Stimulated activated CD4-positive, alpha-beta T cell treated with anti-CD3 and anti-CD28 coated beads, Interleukin-12 subunit alpha, Interleukin-12 subunit beta, amount 100 ng/mL, for 24 hours (primary cell): ENCODE measurements around the gene FLRT1.

ENCODE experiments used
- DNase-seq, 2 experiments: peaks; one replicate each; pipeline ENCODE4 v3.0.0-alpha.2; 2020; ENCODE audit warnings: low read depth in 2 of 2

FLRT1 gene

GRCh38 chr11:64006398-64006797 is 29.3 kb upstream of the FLRT1 start:
- DNase-seq = no peak

DNA sequence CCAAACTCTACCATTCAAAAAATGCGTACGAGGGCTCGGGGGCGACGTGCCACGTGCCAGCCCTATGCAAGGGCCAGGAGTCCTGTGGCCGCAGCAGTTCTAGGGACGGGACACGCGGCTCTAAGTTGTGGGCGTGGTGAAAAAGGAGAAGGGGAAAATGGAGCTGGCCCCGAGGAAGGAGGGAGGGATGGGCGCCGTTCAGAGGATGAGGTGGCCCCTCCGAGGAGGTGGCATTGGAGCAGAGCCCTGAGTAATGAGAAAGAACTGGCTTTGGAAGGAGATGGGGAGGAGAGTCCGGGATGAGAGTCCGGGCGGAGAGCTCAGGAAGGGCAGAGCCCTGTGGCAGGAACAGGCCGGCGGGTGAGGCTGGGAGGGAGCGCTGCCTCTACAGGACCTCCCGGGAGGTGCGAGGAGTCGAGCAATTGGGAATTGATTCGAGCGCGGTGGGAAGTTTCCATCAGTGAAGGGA is 28.5 kb upstream of the FLRT1 start:
- DNase-seq = no peak

DNA sequence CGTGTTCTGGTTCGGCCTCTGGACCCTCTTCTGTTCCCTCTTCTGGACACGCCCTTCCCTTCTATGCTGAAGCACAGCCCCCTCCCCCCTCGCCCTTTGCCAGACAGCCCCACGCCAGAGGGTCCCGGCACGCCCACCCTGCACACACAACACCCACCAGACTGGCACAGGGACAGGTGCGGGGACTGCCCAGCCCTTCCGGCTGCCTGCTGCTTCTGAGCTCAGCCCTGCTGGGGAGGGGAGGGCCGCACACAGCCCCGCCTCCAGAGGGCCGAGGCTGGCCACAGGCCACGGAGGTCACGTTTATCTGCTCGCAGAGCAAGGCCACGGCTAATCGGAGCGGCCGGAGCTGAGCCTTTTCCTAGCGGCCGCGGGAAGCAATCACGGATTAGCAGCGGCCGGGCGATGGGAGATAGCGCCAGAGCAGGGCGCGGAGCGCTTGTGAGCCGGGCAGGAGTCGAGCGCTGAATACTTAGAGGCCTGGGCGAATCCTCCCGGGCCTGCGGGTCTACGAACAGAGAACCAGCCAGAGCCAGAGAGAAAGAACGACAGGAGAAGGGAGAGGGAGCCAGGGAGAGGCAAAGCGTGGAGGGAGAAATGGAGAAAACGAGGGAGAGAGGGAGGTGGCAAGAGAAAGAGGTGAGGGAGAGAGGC is 28.0 kb upstream of the FLRT1 start:
- DNase-seq = no peak

DNA sequence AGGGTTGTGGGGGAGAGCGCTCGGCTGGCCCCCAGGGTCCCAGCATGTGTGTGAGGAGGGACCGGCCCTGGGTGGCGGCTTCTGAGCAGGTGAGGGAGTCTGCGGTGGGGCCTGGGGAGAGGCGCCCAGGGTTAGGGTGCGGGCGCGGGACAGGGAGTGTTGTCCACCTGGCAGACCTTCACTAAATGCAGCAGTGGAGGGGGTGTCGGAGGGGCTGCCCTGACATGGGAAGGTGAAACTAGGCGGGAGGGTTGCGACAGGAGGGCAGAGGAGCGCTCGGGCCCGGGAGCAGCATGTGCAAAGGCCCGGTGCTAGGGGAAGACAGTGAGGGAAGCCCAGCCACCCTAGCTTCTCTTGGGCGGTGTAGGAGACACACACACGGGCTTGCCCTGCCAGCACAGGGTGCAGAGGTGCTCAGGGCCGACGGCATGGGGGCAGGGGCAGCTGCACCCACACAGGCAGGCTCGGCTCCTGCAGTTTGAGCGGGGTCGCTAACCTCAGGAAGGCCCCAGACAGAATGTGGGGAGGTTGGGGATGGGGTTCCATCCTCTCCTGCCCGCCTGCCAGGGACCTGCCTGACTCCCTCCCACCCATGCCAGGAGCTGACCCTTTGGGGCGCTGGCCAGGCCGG is 27.3 kb upstream of the FLRT1 start:
- no peak for DNase-seq

DNA sequence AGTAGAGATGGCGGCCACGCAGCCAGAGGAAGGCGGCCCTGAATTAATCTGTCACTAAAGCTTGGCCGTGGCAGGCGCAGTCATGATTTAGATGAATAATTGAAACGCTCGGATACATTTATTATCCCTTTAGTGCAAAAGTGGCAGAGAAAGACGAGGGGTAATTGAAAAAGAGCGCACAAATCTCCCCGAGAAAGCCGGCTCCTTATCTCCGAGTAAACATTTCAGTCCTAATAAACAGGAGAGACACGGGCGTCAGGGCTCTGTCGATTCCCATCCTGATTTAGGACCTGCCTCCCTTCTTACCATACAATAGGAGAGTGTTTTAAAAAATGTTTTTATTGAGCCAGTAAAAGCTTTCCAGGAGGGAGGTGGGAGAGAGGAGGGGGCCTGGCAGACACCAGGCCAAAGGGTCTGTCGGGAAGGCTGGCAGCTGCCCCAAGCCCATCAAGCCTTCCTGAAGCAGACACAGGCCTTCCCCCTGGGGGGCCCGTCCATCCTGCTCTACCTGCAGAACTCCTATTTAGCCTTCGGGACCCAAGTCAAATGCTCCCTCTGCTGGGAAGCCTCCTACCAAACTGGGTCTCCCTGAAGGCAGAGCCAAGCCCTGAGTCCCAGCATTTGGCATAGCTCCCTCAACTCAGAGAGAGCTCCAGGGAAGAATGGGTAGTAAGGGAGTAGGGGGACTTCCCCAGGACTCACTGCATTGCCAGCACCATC is 26.7 kb upstream of the FLRT1 start:
- no peak for DNase-seq

DNA sequence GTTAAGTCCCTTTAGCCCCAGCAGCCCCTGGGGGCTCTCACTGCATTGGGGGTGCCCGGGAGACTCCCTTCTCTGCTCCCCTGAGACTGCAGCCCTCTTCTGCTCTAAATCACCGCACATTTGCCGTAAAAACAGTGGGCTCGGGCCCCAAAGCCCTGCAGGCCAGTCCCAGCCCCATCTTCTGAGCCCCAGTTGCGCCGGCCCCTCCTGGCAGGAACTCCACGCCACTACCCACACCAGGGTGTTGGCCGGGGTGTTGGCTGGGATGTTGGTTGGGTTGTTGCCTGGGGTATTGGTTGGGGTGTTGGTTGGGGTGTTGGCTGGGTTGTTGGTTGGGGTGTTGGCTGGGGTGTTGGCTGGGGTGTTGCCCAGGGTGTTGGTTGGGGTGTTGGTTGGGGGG is 26.0 kb upstream of the FLRT1 start:
- no peak for DNase-seq

DNA sequence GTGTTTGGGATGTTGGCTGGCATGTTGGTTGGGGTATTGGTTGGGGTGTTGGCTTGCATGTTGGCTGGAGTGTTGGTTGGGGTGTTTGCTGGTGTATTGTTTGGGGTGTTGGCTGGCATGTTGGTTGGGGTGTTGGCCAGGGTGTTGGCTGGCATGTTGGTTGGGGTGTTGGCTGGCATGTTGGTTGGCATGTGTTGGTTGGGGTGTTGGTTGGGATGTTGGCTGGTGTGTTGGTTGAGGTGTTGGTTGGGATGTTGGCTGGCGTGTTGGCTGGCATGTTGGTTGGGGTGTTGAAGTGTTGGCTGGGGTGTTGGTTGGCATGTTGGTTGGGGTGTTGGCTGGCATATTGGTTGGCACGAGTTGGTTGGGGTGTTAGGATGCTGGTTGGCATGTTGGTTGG is 24.9 kb upstream of the FLRT1 start:
- DNase-seq = no peak

GRCh38 chr11:64011371-64011770 is 24.4 kb upstream of the FLRT1 start:
- DNase-seq = no peak

- no peak for DNase-seq
Measured at GRCh38 chr11:64013141-64013896, 22.4 kb upstream of the FLRT1 start.

GRCh38 chr11:64014356-64014755 is 21.4 kb upstream of the FLRT1 start:
- DNase-seq = no peak

DNA sequence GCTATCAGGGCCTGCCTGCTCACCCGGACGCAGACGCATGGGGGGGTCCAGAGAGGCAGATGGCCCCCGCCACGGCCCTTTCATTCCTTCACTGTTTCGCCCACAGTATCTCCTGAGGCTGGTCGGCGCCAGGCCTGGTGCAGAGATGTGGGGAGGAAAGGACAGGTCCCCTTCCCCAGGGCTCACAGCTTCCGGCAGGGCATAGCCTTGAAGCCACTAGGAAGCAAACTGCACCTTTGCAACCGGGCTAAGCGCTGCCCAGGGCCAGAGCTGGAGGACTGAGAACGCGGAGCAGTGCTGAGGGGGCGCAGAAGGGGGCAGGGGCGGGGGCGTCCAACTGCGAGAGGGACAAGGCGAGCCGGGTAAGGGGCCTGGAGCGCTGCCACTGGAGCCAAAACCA is 20.2 kb upstream of the FLRT1 start:
- DNase-seq = no peak

DNA sequence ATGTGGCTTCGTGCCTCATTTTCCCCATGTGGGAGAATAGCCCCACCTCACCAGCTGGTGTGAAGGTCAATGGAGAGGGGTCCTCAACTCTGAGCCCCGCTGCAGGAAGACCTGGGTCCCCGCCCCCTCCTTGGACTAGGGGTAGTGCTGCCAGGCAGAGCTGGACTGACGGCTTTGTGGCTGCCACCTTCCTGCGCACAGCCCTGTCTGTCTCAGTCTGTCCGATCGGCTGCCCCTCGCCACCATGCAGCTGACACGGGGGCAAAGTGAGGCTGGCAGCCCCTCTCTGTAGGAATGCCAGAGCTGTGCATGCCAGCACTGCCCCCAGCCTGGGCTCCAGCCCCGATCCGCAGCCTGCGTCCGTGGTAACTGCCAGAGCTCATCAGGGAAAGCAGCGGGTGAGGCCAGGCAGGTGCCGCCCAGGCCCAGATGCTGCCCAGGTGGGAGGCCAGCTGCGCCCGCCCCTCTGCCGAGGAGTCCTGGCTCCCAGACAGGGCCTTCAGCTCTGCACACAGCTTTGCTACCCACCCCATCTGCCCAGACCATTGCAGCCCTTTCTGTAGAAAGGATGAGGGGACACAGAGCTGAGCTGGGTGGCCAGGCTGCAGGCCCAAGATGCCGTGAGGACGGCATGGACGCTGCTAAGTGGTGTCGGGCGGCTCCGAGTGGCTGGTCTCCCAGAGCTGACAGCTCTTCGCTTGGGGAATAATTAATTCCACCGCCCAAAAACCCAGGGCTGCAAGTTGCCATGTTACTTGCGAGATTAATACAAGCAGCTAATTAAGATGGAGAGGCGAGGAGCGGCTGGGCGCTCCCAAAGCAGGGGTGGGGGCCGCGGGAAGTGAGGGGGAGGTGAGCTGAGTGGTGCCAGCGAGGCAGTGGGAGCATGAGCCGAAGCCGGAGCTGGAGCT is 19.5 kb upstream of the FLRT1 start:
- no peak for DNase-seq

DNA sequence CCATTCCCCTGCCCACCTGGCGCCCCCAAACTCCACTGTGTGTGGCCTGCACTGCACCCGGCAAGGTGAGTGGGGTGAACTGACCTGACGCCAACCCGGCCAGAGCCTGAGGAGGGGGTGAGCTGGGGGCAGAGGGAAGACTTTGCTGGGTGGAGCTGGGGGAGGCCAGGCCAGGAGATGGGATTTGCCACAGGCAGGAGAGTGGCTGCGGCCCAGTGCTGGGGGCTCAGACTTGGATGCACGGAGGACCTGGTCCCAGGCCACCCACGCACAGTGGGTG is 17.8 kb upstream of the FLRT1 start:
- no peak for DNase-seq

- DNase-seq = no peak
Measured at GRCh38 chr11:64018310-64018709, 17.4 kb upstream of the FLRT1 start.

- DNase-seq = no peak
Measured at GRCh38 chr11:64019106-64020037, 16.4 kb upstream of the FLRT1 start.

DNA sequence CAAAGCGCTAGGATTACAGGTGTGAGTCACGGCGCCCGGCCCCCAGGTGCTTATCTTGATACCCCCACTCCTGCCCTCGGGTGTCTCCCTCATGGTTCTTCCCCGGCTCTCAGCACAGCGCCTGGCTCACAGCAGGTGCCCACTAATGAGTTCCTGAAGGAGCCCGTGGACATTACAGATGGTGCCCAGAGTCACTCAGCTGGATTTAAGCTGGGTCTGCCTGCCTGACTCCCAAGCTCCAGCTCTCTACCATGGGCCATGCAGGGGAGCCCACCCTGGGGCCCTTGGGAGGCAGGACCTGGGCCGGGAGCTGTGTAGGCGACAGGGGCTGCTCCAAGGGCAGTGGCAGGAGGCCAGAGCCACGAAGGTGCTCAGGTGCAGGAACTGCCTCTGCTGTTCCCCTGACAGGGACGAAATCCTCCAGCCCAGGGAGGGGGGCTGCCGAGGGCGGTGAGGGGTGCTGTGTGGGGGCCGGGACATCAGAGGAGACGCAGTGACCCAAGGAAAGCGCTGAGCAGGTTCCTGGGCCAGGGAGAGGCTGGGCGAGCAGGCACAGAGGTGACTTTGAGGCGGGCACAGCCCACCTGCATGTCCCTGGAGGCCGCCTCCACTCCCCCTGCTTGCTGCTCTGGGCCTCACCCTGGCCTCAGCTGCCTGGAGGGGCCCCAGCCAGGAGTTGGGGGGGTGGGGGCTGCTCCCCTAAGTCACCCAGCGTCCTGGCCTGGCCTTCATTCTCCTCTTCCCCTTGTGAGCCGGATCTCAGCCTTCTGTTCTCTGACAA is 14.6 kb upstream of the FLRT1 start:
- no peak for DNase-seq

DNA sequence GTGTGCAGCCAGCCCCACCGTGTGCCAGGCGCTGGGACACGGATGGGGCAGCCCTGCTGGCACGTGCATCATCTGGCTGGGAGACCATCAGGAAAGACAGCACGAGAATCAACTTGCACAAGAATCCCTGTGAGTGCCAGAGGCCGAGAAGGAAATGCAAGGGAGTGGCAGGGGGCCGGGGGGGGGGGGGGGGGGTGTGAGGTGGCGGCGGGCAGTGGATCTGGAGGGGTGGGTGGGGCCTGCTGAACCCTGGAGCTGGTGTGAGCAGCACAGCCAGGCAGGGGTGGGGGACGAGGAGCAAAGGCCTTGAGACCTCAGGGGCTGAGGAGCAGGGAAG is 14.0 kb upstream of the FLRT1 start:
- no peak for DNase-seq

- no peak for DNase-seq
Measured at GRCh38 chr11:64022125-64022784, 13.5 kb upstream of the FLRT1 start.
